Ovary (tissue), 9 donors: Measurements from ENCODE around the gene BEAN1. TPM values are rescaled to one million over a fixed set of nuclear protein-coding genes. Genes with fewer than 3 reads are reported as not detected.

Experiments
- DNase-seq, 5 donors: peaks; one replicate each; pipeline ENCODE4 v3.0.0-alpha.2; 2019 to 2020
- H3K27ac ChIP-seq, 2 donors: fragments of 200-600 bp; one replicate each; pipeline versions ENCODE4 v1.5.1 to v1.8.0; 2019 to 2022
- H3K27me3 ChIP-seq: fragments of 200-600 bp; one replicate; pipeline ENCODE4 v1.8.0; 2022
- H3K36me3 ChIP-seq: fragments of 200-600 bp; sonication (generic); one replicate; pipeline ENCODE4 v1.5.1; 2019
- H3K4me1 ChIP-seq: one replicate; pipeline ENCODE4 v1.8.1; 2013; ENCODE audit warnings: mild to moderate bottlenecking, moderate library complexity; ENCODE audit not compliant: insufficient read depth
- H3K4me3 ChIP-seq: fragments of 200-600 bp; sonication (generic); one replicate; pipeline ENCODE4 v1.5.1; 2017
- H3K9me3 ChIP-seq, 2 donors: fragments of 200-600 bp in 1 of 2; sonication (generic) in 1 of 2; one replicate each; pipeline versions ENCODE4 v1.5.1 to v1.8.1; 2013 to 2019; ENCODE audit warnings: mild to moderate bottlenecking in 1 of 2, moderate library complexity in 1 of 2
- EP300 ChIP-seq: sonication (generic); formaldehyde crosslinking; IDR thresholded peaks from one replicate; pipeline ENCODE4 v1.6.1; 2017; ENCODE audit warnings: antibody characterized with exemption
- POLR2A ChIP-seq: fragments of 450-650 bp; IDR thresholded peaks from one replicate; pipeline ENCODE4 v1.6.1; 2017; ENCODE audit warnings: antibody characterized with exemption, mild to moderate bottlenecking, moderate library complexity
- WGBS, 3 donors: extraction: QIAGEN DNeasy Blood & Tissue Kit in 1 of 3; methylation state at CpG; one replicate each; pipeline versions ENCODE4 v1.1.5 to v1.1.7; 2013 to 2017; 5-methylcytosine and 5-hydroxymethylcytosine counted together
- intact Hi-C, 4 donors: fragments of 100-400 bp; cut with DNase I; formaldehyde crosslinking; loops; one replicate each; pipeline versions ENCODE4 v1.11.0 to v1.15.1; 2022 to 2023
- polyA plus RNA-seq, 2 donors: library from polyadenylated mRNA; stranded (reverse); fragments of 200-250 nt in 1 of 2; fragments of 350-450 nt in 1 of 2; fragmentation: Illumina TruSeq in 1 of 2; extraction: RNeasy Lipid Tissue Mini Kit (QIAGEN cat#74804) in 1 of 2; gene quantifications; one replicate each; pipeline ENCODE4 v1.2.3, GENCODE V29; 2013 to 2014
- total RNA-seq, 7 donors: library from RNA; depleted of rRNA in 2 of 7; stranded (reverse); fragments of >200 nt in 2 of 7; fragmentation: NEBNext Ultra II Directional in 3 of 7; extraction: Animal tissue kit (Norgen Biotek cat#: 25700) in 3 of 7; gene quantifications; one replicate each; pipeline versions ENCODE4 v1.1.0 to v1.2.4, GENCODE V29; 2016 to 2023
- TF ChIP-seq, protein P1 (sequence below), 3 donors: fragments of 450-650 bp in 2 of 3; fragments of 200-600 bp in 1 of 3; IDR thresholded peaks; one replicate each; pipeline versions ENCODE4 v1.5.1 to v1.8.0; 2016 to 2022; ENCODE audit warnings: antibody characterized with exemption in 3 of 3, mild to moderate bottlenecking in 1 of 3
- donor health status: DM: no; HTN: no; CAD: no; lungs with moderate emphysema.
- donor health status: DM: no; HTN: no; CAD: no.
- donor health status: Bipolar disorder and iron deficiency.
- donor health status: DM: yes; HTN: yes; CAD: no.
- donor health status: DM: no; HTN: no; CAD: no.
- donor health status: DM: yes; HTN: yes; CAD: no.

Gene BEAN1
- total and polyA plus RNA-seq, 9 donors: 0.15 to 2.2 (median 0.61) TPM; not detected in 1

- Histone ChIP-seq H3K27me3 (no peaks in the 10 kb centered on the region), H3K9me3 (no peaks in the 10 kb centered on the region), H3K27ac (no peak overlapping the region), H3K4me3 (no peak overlapping the region), H3K4me1 (peaks cover 4% of the 10 kb centered on the region), H3K36me3 (no peaks in the 10 kb centered on the region)
- TF ChIP-seq POLR2A: no peak
- TF ChIP-seq EP300: no peak
- TF ChIP-seq, protein P1, sequence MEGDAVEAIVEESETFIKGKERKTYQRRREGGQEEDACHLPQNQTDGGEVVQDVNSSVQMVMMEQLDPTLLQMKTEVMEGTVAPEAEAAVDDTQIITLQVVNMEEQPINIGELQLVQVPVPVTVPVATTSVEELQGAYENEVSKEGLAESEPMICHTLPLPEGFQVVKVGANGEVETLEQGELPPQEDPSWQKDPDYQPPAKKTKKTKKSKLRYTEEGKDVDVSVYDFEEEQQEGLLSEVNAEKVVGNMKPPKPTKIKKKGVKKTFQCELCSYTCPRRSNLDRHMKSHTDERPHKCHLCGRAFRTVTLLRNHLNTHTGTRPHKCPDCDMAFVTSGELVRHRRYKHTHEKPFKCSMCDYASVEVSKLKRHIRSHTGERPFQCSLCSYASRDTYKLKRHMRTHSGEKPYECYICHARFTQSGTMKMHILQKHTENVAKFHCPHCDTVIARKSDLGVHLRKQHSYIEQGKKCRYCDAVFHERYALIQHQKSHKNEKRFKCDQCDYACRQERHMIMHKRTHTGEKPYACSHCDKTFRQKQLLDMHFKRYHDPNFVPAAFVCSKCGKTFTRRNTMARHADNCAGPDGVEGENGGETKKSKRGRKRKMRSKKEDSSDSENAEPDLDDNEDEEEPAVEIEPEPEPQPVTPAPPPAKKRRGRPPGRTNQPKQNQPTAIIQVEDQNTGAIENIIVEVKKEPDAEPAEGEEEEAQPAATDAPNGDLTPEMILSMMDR (IDR thresholded peaks at IDR 0.05): no peak
- 53 to 58% (median 55%) methylated on average over 9 of the region's 9 CpGs for WGBS, 3 donors
- intact Hi-C loops: no loop called here
- no peak for DNase-seq
Observed at GRCh38 chr16:66429290-66429962, 2.3 kb downstream of the BEAN1 start.

DNA sequence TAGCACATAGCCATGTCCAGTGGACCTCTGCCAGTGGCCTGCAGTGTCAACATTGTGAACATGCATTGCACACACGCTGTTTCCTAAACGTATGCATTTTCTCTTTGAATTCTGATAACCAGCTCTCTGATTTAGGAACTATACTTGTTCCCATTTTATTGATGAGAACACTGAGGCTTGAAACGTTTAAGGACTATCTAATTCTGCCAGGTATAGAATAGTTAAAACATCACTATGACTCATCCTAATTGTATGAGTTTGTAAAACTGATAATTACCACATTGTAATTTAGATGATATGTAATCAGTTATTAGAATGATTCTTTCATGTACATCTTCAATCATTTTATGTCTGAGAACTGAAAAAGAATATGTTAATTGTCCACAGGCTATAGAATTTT lies 3.1 kb downstream of the BEAN1 start:
- Histone ChIP-seq H3K4me3 (no peak overlapping the region), H3K27ac (no peak overlapping the region), H3K36me3 (no peaks in the 10 kb centered on the region), H3K9me3 (no peaks in the 10 kb centered on the region), H3K4me1 (peaks cover 4% of the 10 kb centered on the region), H3K27me3 (no peaks in the 10 kb centered on the region)
- 67 to 77% (median 73%) methylated on average over 3 of the region's 3 CpGs for WGBS, 3 donors
- no peak for DNase-seq
- TF ChIP-seq EP300: no peak
- intact Hi-C loops: no loop called here

GRCh38 chr16:66431760-66432159 lies 4.7 kb downstream of the BEAN1 start:
- Histone ChIP-seq H3K4me3 (no peak overlapping the region), H3K36me3 (no peaks in the 10 kb centered on the region), H3K27ac (no peak overlapping the region), H3K27me3 (no peaks in the 10 kb centered on the region), H3K9me3 (no peaks in the 10 kb centered on the region), H3K4me1 (no peaks in the 10 kb centered on the region)
- 82 to 85% (median 84%) methylated on average over 8 of the region's 8 CpGs for WGBS, 3 donors
- TF ChIP-seq POLR2A (no peak), EP300 (no peak)
- TF ChIP-seq, protein P1 (IDR thresholded peaks at IDR 0.05): no peak
- intact Hi-C loops: no loop called here
- no peak for DNase-seq

DNA sequence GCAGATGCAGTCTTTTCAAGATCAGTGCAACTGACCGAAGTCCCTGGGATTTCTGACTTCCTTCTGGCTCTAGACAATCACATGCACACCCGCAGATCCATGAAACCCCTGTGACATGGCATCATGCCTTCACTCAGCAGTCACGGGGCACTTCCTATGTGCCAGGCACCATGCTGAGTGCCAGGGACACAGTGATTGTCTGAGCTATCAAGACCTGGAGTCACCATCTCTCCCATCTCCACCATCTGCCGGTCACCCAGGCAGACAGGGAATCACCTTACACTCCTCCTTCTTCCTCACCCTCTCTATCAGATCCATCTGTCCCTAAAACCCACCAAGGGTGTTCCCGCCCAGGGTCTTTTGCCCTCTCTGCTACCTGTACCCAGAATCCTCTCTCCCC lies 5.3 kb downstream of the BEAN1 start:
- Histone ChIP-seq H3K27ac (no peak overlapping the region), H3K4me3 (no peak overlapping the region), H3K27me3 (no peaks in the 10 kb centered on the region), H3K9me3 (no peaks in the 10 kb centered on the region), H3K36me3 (no peaks in the 10 kb centered on the region), H3K4me1 (no peaks in the 10 kb centered on the region)
- DNase-seq: no peak
- no peak for TF ChIP-seq POLR2A
- TF ChIP-seq EP300: no peak
- TF ChIP-seq, protein P1 (IDR thresholded peaks at IDR 0.05): no peak
- intact Hi-C loops: no loop called here
- WGBS, 3 donors: 88 to 92% (median 91%) methylated on average over 5 of the region's 5 CpGs

GRCh38 chr16:66434619-66435430 lies 7.7 kb downstream of the BEAN1 start:
- no peak for TF ChIP-seq POLR2A
- TF ChIP-seq EP300: no peak
- H3K27me3 ChIP-seq: no peaks in the 10 kb centered on the region
- no peak overlapping the region for H3K4me3 ChIP-seq
- no peak for DNase-seq
- no peaks in the 10 kb centered on the region for H3K36me3 ChIP-seq
- H3K27ac ChIP-seq: no peak overlapping the region
- H3K4me1 ChIP-seq: no peaks in the 10 kb centered on the region
- no peaks in the 10 kb centered on the region for H3K9me3 ChIP-seq
- 78 to 83% (median 82%) methylated on average over 9 of the region's 9 CpGs for WGBS, 3 donors
- intact Hi-C loops: no loop called here
